ENCODE data around the gene ITGAV. TPM values are rescaled to one million over a fixed set of nuclear protein-coding genes. Genes with fewer than 3 reads are reported as not detected.

Gene ITGAV
- total and polyA plus RNA-seq, 9 donors = 35.3 to 123 (median 96.8) TPM

GRCh38 chr2:186728631-186729030 lies 138.8 kb downstream of the ITGAV start:
- intact Hi-C loops (cut with DNase I) = no loop called here
- Histone ChIP-seq H3K36me3 (no peaks in the 10 kb centered on the region), H3K4me1 (ENCODE audit: insufficient read depth) (no peaks in the 10 kb centered on the region), H3K27me3 (no peaks in the 10 kb centered on the region), H3K4me3 (no peak overlapping the region), H3K9me3 (no peaks in the 10 kb centered on the region), H3K27ac (no peak overlapping the region)
- TF ChIP-seq CTCF (IDR thresholded peaks at IDR 0.05) (no peak), EP300 (IDR thresholded peaks at IDR 0.05) (no peak)
- DNase-seq = no peak
- 95 to 97% (median 97%) methylated on average over 2 of the region's 2 CpGs for WGBS, 3 donors

Other genes starting within 250 kb of the ITGAV start
- 10 to 100 TPM; 36.1 to 58.8 (median 42.7) TPM for gene ZC3H15, start 103.8 kb upstream of the ITGAV start, total RNA-seq
- gene ZC3H15, start 103.8 kb upstream of the ITGAV start, polyA plus RNA-seq = 10 to 100 TPM; 37.2 to 51.9 TPM
- gene FAM171B, start 104.0 kb downstream of the ITGAV start, total RNA-seq = 10 to 100 TPM in 6 of 7 donors, 1 to 10 TPM in 1; 9.8 to 25.1 (median 16.6) TPM
- gene FAM171B, start 104.0 kb downstream of the ITGAV start, polyA plus RNA-seq = 1 to 10 TPM; 4.2 to 6.0 TPM

Measured in ovary (tissue), 9 donors.